ENCODE results near the gene HOXA5.
A peak's percentile ranks its signal among the peaks of the same experiment; 100 is the strongest.

The HOXA5 gene

DNA sequence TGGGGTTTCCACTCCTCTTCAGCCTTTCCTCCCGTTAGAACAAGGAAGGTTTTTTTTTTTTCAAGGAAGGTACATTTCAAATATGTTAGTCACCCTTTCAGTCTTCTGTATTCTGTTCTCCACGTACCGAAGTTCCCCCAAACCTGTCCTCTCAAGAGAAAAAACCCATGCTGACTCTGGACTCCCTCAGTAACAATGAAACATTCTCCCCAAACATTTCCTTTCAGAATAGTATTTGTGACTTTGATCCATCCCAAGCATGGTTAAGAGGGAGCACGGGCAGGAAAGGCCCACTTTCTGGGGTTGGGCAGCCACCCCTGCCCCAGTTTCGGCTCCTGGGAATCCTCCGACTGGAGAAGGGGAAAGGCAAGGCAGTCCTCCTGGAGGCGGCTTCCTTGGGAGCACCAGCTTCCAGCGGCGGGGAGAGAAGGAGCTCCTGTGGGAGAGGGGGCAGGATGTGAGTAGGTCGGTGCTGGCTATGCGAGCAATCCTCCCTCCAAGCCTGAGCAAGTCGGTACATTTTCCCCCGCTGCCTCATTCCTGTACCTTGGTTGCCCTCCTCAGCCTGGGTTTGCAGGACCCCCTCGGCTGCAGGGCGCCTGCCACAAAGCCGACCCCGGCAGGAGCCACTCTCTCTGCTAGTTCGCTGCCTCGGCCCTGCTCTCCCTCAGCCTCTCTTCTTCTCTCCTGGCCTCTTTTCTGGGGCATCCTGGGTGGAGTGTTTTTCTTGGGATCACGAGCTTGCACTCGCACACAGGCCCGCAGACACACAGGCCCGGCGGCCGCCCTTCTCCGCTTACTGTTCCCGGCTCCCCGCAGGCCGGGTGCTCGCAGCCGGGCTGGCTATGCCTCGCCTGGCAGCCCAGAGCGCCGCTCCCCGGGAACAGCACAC lies 45.5 kb downstream of the HOXA5 start:
- no peak for DNase-seq

DNA sequence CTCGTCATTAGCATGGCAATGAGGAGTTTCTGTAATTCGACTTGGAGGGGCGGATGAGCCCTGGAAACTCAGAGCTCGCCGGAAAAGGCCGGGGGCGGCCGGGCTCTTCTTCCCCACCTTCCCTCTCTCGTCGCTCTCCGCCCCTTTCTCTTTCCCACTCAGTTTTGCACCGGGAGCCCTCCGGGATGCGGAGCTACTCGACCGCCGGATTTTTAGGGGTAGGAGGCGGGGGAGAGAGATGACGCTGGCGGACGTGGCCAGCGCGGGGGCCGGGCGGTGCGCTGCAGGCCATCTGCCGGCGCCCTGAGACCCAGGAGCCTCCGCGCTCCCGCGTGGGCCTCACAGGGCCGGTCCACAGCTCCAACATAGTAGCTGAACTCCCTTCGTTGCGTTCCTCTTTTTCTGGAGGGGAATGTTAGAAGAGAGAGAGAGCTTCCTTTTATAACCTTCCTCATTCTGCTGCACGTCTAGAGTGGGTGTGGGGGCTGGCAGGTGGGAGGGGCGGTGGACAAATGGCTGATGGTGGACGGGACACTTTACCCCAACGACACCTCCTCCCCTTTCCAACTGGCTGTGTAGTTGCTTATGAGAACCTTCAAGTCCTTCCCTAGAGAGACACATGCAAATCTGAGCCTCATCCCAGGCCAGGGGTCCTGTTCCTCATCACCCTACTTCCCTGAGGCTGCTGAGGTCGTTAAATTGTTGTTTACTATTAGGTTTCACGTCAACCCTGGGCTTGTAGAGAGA lies 46.5 kb downstream of the HOXA5 start:
- DNase-seq = no peak

DNA sequence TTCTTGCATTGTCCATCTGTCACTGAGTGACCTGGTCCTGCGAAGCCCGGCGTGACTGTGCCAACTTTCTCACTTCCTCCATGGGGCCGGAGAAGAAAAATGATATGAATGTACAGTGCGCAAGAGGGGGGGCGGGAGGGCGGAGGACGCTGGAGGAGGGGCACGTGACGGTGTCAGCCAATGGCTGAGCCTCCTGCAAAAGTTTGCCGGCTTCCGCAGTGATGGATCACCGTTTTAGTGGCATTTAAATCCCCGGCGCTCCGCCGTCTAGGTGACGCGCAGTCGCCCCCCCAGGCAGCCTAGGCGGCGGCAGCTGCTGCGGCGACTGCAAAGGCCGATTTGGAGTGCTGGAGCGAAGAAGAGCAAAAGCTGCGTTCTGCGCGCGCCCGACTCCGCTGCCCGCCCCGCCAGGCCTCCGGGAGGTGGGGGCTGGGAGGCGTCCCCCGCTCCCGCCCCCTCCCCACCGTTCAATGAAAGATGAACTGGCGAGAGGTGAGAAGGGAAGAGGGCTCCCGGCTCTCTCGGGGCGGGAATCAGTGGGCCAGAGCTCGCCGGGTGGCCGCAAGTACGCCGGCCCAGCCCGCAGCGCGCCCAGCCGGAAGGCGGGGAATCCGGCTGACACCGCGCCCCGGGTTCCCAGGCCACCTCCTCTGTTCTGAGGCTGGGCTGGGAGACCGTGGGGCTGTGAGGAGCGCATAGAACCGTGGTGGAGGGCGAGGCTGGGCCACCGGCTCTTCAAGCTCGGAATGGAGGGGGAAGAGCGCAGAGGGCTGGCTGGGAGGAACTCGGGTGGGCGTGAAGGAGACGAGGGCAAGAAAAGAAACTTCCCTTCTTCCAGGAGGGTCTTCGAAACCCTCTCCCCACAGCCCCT lies 47.3 kb downstream of the HOXA5 start, which contains the start of gene HOXA1:
Gene HOXA1 (minus strand): TSS at position 104 of the 871 bp plus-strand sequence. CDS start 88 bp downstream, at position 16.
- DNase-seq = peak in 3 of 58 donors; percentile 2 to 27 (median 5)

DNA sequence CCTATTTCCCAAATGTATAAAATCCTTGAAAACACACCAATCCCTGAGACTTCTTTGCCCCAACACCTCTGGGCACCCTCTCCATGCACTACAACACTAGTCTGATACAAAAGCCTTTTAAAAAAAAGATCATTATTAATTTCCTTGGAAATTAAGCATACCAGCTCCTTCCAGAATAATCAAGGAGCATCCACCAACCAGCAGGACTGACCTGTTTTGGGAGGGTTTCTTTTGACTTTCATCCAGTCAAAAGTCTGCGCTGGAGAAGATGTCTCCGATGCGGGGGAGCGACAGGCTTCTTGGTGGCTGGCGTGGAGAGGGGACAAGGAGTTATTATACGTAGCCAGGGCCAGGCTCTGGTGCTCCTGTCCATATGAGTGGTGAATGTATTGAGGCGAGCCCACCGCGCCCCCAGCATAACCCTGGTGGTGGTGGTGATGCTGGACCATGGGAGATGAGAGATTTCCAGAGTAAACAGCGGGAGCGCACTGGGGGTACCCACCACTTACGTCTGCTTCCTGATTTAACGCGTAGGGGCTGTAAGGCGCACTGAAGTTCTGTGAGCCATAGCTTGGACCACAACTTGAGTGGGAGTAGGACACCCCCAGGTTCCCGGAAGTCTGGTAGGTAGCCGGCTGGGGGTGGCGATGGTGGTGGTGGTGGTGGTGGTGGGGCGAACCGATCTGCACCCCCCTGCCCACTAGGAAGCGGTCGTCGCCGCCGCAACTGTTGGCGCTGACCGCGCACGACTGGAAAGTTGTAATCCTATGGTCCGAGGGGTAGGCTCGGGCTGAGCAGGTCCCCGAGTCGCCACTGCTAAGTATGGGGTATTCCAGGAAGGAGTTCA lies 48.2 kb downstream of the HOXA5 start:
- DNase-seq = no peak

DNA sequence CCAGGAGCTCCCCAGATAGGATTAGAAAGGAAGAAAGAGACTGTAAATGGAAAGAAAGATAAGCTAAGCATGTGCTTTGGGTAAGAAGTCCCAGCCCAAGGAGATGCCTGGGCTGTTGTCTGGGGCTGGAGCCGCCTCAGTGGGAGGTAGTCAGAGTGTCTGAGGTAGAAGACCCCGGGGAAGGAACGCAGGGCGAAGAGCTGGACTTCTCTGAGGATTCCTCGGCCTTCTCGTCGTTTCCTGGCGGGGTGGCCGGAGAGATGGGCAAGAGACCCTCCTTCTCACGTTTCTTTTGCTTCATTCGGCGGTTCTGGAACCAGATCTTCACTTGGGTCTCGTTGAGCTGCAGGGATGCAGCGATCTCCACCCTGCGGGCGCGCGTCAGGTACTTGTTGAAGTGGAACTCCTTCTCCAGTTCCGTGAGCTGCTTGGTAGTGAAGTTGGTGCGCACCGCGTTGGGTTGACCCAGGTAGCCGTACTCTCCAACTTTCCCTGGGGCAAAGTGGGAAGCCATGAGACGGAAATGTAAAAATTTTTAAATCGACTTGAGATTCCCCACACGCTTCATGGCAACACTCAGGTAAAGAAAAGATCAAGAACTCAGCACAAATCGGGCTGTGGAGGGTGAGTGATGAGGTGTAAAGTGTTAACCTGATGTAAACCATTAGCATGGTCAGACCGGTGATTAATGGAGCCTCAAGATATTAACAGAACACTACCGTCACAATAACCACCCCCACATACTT lies 49.0 kb downstream of the HOXA5 start:
- no peak for DNase-seq

DNA sequence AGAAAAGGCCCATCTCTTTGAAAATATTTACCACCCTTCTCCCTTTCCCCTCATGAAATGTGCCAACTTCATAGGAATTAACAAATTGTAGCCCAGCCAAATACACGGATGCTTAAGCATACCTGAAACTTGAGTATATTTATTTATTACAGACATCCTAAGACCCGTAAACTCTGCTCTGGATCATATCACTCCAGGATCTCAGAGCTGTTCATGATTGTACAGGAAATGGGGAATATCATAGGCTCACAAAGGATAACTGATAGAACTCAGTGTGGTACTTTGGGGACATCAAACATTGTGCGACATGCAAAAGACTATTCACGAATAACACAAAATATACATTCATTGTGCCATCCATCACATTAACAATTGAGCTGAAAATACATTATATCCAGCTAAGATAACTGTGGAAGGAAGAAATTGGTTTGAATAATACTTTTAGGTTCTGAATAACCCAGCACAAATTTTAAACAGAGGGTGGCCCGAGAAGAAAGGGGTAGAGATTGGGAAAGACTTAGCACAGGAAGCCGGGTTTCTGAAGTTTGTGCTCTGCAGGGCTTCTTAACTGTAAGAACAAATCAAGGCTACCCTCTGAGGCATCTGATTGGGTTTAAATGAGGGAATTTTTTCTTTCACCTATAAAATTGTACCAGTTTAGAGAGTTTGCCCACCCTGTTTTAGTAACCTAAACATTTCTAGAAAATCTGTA lies 50.1 kb downstream of the HOXA5 start:
- DNase-seq = no peak

DNA sequence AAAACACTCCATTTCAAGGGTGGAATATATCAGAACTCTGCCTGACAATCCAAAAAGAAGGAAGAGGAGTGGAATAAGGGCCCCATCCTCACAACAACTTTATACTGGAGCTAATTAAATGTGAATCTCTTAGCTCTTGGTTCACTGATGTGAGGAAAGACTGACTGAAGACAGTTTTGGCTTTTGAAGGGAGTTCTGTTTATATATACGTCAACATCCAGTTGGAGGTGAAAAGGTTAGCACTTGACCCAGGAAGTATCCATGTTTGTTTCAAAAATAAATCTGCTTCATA lies 50.7 kb downstream of the HOXA5 start:
- DNase-seq = no peak

DNA sequence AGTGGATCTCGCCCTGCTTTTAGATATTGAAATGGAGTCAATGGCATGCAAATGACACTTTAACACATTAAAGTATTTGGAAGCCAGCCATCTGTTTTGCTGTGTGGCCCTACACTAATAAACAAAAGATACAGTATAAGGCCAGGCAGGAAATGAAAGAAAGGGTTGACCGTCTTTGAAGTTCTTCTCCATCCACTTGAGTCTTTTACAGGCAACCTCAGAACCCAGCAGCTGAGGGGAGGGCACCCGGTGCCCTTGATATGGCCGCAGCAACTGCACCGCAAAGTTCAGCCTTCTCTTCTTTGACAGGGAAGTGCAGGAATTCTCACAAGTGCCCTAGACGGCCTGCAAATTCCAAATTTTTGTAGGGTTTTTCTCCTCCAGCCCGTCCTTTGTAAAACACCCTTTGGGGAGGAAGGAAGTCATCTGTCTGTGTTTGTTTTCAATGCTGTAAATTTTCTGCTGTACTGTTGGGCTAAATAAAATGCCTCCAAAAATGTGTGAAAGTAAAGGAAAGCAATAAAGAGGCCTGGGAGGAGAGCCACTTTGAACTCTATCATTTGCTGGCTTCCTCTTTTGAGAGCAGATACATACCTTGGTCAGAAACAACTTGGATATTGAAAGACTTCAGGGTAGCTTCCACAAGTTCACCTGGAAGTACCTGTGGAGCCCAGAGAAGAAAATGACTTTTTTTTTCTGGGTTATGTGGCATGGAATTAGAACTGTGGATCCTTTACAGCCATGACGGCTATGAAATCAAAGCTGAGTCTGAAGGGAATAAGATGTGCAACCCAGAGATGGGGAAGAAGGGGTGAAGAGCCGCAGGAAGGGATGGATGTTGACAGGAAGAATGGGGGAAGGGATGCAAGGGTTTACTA lies 51.3 kb downstream of the HOXA5 start:
- DNase-seq = no peak

DNA sequence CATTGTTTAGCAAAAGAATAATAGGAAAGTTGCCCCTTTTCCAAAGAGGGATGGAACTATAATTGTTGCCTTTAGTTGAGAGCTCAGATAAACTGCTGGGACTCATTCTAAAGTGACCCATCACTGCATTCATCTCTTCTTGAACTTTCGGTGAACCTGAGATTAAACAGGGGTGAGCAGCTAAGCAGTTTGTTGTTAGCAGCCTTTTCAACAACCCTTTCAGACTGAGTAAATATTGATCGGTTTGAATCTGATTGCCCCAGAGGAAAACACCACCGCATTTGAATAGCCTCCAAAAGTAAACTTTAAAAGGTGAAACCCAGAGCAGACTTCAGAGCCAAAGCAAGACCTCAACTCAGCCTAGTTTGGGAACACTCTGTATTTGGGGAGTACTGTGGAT lies 52.4 kb downstream of the HOXA5 start:
- no peak for DNase-seq
